ENCODE results near the gene PRPF39. TPM values are rescaled to one million over a fixed set of nuclear protein-coding genes. Genes with fewer than 3 reads are reported as not detected.

Gene PRPF39
- total RNA-seq, 1 donor from 2014 or later, result 46.7 TPM

DNA sequence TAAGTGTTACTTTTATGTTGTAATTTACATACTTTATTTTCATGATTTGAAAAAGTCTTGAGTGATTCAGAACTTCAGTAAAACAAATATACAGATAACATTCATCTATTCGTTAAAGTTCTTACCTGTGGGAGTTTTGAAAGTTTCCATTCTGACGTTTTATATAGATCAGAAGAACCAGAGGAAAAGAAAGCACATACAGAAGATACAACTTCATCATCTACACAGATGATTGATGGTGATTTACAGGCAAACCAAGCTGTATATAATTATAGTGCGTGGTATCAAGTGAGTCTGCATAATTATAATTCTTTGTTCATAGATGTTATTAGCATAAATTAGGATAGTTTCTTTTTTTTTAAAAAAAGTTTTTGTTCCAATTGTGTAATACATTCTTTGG, 30.4 kb downstream of the PRPF39 start:
- H3K36me3 Mint-ChIP-seq (ENCODE audit: unreplicated experiment), result no peaks in the 10 kb centered on the region
- H3K4me3 Mint-ChIP-seq (ENCODE audit: unreplicated experiment), result no peak overlapping the region
- H3K27ac Mint-ChIP-seq (ENCODE audit: unreplicated experiment), result no peak overlapping the region
- no peaks in the 10 kb centered on the region for H3K4me1 Mint-ChIP-seq (ENCODE audit: low read depth, unreplicated experiment)
- TF ChIP-seq, protein P1, sequence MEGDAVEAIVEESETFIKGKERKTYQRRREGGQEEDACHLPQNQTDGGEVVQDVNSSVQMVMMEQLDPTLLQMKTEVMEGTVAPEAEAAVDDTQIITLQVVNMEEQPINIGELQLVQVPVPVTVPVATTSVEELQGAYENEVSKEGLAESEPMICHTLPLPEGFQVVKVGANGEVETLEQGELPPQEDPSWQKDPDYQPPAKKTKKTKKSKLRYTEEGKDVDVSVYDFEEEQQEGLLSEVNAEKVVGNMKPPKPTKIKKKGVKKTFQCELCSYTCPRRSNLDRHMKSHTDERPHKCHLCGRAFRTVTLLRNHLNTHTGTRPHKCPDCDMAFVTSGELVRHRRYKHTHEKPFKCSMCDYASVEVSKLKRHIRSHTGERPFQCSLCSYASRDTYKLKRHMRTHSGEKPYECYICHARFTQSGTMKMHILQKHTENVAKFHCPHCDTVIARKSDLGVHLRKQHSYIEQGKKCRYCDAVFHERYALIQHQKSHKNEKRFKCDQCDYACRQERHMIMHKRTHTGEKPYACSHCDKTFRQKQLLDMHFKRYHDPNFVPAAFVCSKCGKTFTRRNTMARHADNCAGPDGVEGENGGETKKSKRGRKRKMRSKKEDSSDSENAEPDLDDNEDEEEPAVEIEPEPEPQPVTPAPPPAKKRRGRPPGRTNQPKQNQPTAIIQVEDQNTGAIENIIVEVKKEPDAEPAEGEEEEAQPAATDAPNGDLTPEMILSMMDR (IDR thresholded peaks at IDR 0.05; ENCODE audit: partially characterized antibody, unreplicated experiment), result no peak
- H3K9me3 Mint-ChIP-seq (ENCODE audit: unreplicated experiment), result no peaks in the 10 kb centered on the region
- DNase-seq, result no peak
- no peaks in the 10 kb centered on the region for H3K27me3 Mint-ChIP-seq (ENCODE audit: unreplicated experiment)

DNA sequence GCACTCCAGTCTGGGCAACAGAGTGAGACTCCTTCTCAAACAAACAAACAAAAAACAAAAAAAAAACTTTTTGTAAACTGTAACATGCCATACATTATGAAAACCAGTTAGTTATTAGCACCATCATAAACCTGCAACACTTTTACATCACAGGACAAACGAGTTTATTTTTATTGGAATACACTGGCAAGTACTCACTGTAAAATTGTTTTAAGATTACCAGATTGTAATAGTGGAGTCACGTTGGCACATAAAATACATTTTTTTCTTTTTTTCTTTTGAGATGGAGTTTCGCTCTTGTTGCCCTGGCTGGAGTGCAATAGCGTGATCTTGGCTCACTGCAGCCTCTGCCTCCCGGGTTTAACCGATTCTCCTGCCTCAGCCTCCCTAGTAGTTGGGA, 34.7 kb downstream of the PRPF39 start:
- no peak overlapping the region for H3K27ac Mint-ChIP-seq (ENCODE audit: unreplicated experiment)
- no peaks in the 10 kb centered on the region for H3K27me3 Mint-ChIP-seq (ENCODE audit: unreplicated experiment)
- TF ChIP-seq, protein P1 (IDR thresholded peaks at IDR 0.05; ENCODE audit: partially characterized antibody, unreplicated experiment), result no peak
- peaks cover 3% of the 10 kb centered on the region for H3K36me3 Mint-ChIP-seq (ENCODE audit: unreplicated experiment)
- H3K4me3 Mint-ChIP-seq (ENCODE audit: unreplicated experiment), result no peak overlapping the region
- DNase-seq, result no peak
- H3K9me3 Mint-ChIP-seq (ENCODE audit: unreplicated experiment), result no peaks in the 10 kb centered on the region
- no peaks in the 10 kb centered on the region for H3K4me1 Mint-ChIP-seq (ENCODE audit: low read depth, unreplicated experiment)

DNA sequence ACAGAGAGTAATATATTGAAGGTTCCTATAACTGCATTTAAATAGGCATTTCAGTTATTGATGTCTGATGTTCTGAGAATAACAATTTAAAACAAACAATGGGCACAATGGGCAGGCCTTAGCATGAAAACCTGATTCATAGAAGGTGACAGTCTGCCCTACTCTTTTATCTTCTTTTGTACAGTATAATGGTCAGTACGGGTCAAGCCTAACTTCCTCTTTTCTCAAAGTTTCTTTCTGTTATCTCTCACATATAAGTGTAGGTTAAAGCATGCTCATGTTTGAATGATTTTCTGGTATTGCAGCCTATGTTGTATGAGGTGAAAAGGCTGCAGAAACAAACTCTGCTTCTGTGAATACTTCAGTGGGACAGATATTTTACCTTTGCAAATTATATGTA, 36.2 kb downstream of the PRPF39 start:
- Mint-ChIP-seq H3K4me1 (ENCODE audit: low read depth, unreplicated experiment) (no peaks in the 10 kb centered on the region), H3K36me3 (ENCODE audit: unreplicated experiment) (peaks cover 3% of the 10 kb centered on the region), H3K27ac (ENCODE audit: unreplicated experiment) (no peak overlapping the region), H3K27me3 (ENCODE audit: unreplicated experiment) (no peaks in the 10 kb centered on the region), H3K9me3 (ENCODE audit: unreplicated experiment) (no peaks in the 10 kb centered on the region), H3K4me3 (ENCODE audit: unreplicated experiment) (no peak overlapping the region)
- TF ChIP-seq, protein P1 (IDR thresholded peaks at IDR 0.05; ENCODE audit: partially characterized antibody, unreplicated experiment), result no peak
- DNase-seq, result no peak

DNA sequence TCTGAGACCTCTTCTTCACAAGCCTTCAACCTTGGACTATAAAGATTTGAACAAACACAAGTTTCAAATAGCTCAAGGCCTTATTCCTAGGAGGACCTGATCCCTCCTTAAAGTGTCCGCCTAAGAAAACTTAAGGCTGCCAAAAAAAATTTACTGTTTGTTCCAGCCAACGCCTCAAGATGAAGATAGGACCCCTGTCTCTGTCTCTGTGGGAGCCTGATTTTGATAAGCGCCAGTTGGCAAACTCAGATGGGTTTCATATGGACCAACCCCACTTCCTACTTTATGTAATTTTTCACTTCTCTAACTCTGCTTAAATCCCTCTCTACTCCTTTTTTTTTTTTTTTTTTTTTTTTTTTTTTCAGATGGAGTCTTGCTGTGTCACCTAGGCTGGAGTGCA, 39.4 kb downstream of the PRPF39 start:
- Mint-ChIP-seq H3K4me1 (ENCODE audit: low read depth, unreplicated experiment) (no peaks in the 10 kb centered on the region), H3K4me3 (ENCODE audit: unreplicated experiment) (no peak overlapping the region), H3K9me3 (ENCODE audit: unreplicated experiment) (no peaks in the 10 kb centered on the region), H3K27me3 (ENCODE audit: unreplicated experiment) (no peaks in the 10 kb centered on the region), H3K27ac (ENCODE audit: unreplicated experiment) (no peak overlapping the region), H3K36me3 (ENCODE audit: unreplicated experiment) (peaks cover 10% of the 10 kb centered on the region)
- DNase-seq, result no peak
- TF ChIP-seq, protein P1 (IDR thresholded peaks at IDR 0.05; ENCODE audit: partially characterized antibody, unreplicated experiment), result no peak

DNA sequence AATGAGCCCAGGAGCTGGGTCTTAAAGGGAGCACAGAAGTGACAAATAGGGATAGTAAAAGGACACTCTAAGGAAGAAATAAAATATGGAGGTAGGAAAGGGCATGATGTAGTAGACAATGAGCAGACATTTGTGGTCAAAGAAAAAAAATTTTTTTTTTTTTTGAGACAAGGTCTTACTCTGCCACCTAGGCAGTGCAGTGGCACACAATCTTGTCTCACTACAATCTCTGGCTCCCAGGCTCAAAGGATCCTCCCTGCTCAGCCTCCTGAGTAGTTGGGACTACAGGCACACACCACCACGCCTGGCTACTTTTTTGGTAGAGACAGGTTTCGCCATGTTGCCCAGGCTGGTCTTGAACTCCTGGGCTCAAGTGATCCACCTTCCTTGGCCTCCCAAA, 41.8 kb downstream of the PRPF39 start:
- DNase-seq, result no peak
- H3K27ac Mint-ChIP-seq (ENCODE audit: unreplicated experiment), result no peak overlapping the region
- no peaks in the 10 kb centered on the region for H3K27me3 Mint-ChIP-seq (ENCODE audit: unreplicated experiment)
- H3K36me3 Mint-ChIP-seq (ENCODE audit: unreplicated experiment), result peaks cover 10% of the 10 kb centered on the region
- TF ChIP-seq, protein P1 (IDR thresholded peaks at IDR 0.05; ENCODE audit: partially characterized antibody, unreplicated experiment), result no peak
- no peaks in the 10 kb centered on the region for H3K4me1 Mint-ChIP-seq (ENCODE audit: low read depth, unreplicated experiment)
- H3K9me3 Mint-ChIP-seq (ENCODE audit: unreplicated experiment), result no peaks in the 10 kb centered on the region
- H3K4me3 Mint-ChIP-seq (ENCODE audit: unreplicated experiment), result no peak overlapping the region

Measured in glutamatergic neuron (in vitro differentiated cells).